ENCODE data around the gene PMS2. TPM values are rescaled to one million over a fixed set of nuclear protein-coding genes. Genes with fewer than 3 reads are reported as not detected.
"Not testable (repeated sequence)": the region's sequence is repeated elsewhere in the genome, so short reads cannot be mapped to it uniquely, and the experiment has no call there.

PMS2 gene
- total RNA-seq, 4 donors from 2014 or later = 14.9 to 23.2 (median 21.6) TPM

DNA sequence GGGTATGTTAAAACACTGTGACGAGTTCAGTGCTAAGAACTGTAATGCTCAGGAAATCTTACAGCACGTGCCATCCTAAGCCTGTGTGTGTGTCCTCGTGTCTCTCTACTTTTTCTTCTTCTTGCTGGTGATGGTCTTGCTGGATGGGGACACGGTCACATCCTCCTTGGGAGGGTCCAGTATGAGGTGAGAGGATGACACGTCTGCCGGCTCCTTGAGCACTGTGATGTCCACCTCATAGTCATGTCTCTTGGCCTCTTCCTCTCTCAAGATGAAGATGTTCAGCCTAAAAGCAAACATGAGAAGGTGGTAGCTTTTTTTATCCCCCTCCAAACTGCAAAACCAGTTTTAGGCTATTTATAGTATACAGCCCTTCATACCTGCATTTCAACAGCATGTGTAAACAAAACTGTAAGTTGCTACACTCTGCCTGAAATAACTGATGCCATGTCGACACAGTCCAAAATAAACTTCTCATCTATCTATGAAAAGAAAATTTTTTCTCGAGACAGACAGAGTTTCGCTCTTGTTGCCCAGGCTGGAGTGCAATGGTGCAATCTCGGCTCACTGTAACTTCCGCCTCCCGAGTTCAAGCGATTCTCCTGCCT is 82.5 kb downstream of the PMS2 start:
- no CpG with 5 or more reads among the region's 13 CpGs for WGBS, 2 donors
- intact Hi-C loops (cut with DNase I; ENCODE audit: low total_unique reads) = not testable (repeated sequence)

DNA sequence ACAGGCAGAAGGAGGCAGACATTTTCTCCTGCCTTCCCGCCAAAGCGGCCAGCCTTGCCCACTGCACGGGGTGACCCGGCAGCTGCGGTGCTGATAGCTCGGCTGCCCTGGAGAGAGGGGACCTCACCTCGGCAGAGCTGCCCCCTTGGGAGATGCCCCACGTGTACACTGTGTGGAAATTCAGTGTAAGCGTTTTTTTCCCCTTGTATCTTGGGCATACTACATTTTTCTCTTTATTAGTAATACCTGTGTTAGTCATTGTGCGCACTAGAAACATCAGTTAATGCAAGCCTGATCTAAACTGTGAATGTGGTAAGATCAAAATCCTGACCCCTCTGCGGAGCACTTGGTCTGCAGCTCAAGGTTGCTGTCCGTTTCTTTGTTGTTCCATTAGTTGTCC is 84.2 kb downstream of the PMS2 start:
- no CpG with 5 or more reads among the region's 12 CpGs for WGBS, 2 donors
- DNase-seq (ENCODE audit: low spot score in 2 of 2); intact Hi-C loops (cut with DNase I; ENCODE audit: low total_unique reads); H3K4me3 ChIP-seq (ENCODE audit: low read depth, poor library complexity, severe bottlenecking): not testable (repeated sequence)

More for the DNA sequence above, 82.5 kb downstream of the PMS2 start:
- H3K4me3 ChIP-seq (ENCODE audit: low read depth, poor library complexity, severe bottlenecking); DNase-seq (ENCODE audit: low spot score in 2 of 2): not testable (repeated sequence)

DNA sequence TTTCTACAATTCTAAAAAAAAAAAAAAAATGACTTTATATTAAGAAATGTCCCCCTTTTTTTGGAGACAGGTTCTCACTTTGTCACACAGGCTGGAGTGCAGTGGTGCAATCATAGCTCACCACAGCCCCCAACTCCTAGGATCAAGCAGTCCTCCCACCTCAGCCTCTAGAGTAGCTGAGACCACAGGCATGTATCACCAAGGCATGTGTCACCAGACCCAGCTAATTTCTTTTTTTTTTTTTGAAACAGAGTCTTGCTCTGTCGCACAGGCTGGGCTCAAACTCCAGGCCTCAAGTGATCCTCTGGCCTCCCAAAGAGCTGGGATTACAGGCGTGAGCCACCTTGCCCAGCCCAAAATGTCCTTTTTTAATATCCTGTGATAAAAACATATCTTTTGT is 84.7 kb downstream of the PMS2 start:
- no CpG with 5 or more reads among the region's 2 CpGs for WGBS, 2 donors
- H3K4me3 ChIP-seq (ENCODE audit: low read depth, poor library complexity, severe bottlenecking); intact Hi-C loops (cut with DNase I; ENCODE audit: low total_unique reads); DNase-seq (ENCODE audit: low spot score in 2 of 2): not testable (repeated sequence)

Other genes starting within 250 kb of the PMS2 start
- gene RNF216, start 227.4 kb downstream of the PMS2 start, total RNA-seq = 10 to 100 TPM; 20.2 to 34.4 (median 28.6) TPM
- not detected for gene OCM, start 128.3 kb downstream of the PMS2 start, total RNA-seq
- 10 to 100 TPM; 37.3 to 66.7 (median 48.4) TPM for gene CCZ1, start 110.3 kb downstream of the PMS2 start, total RNA-seq
- under 1 TPM in 1 of 4 donors, not detected in 3; 0.19 TPM for gene RSPH10B, start 38.4 kb downstream of the PMS2 start, total RNA-seq
- 10 to 100 TPM; 32.3 to 50.0 (median 36.4) TPM for gene AIMP2, start 223 bp upstream of the PMS2 start, total RNA-seq
- not detected for gene ANKRD61, start 22.3 kb upstream of the PMS2 start, total RNA-seq
- 100 to 1,000 TPM; 118 to 287 (median 217) TPM for gene EIF2AK1, start 50.1 kb upstream of the PMS2 start, total RNA-seq
- gene USP42, start 95.9 kb upstream of the PMS2 start, total RNA-seq = 10 to 100 TPM in 2 of 4 donors, 1 to 10 TPM in 2; 8.6 to 15.3 (median 9.7) TPM